HG03432 (cell line): Measurements from ENCODE around the gene KLHL24.
"Not testable (repeated sequence)": the region's sequence is repeated elsewhere in the genome, so short reads cannot be mapped to it uniquely, and the experiment has no call there.

Source experiments
- ATAC-seq: cut with Tn5 transposase; IDR thresholded peaks from one replicate; pipeline ENCODE4 v1.9.1; 2021; ENCODE audit warnings: mild to moderate bottlenecking, moderate library complexity; ENCODE audit not compliant: unreplicated experiment

Gene KLHL24

DNA sequence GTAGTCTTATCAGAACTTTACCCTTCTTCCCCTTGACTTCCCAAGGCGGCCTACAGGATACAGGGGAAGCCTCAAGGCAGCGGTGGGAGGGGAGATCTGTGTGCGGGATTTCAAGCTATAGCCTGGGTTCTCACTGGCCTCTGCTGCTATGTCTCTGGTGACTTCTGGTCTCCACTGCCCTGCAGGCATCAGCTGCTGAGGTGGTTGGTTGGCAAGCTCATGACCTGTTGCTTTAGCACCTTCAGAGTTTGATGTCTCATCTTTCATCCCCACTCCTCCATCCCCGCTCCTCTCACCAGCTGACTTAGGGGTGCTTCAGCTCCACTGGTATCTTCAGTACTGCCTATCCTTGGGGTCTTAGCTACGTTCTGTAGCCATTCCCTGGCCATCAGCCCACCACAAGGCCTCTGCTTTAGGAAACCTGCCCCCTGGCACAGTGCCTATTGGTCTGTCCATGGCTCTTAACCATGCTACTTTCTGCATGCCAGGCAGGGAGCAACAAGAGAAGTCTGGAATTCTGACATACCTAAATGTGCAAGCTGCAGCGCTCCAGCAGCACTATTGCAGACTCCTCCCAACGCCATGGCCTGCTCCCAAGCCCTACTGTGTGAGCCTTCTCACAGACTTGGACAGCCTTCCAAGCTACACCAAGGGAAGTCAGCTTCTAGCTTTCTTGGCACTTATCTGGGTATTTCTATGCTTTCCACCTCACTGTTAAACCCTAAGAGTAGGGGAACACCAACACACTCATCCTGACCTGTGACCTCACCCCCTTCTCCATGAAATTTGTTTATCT, 60.3 kb downstream of the KLHL24 start:
- no peak for ATAC-seq

DNA sequence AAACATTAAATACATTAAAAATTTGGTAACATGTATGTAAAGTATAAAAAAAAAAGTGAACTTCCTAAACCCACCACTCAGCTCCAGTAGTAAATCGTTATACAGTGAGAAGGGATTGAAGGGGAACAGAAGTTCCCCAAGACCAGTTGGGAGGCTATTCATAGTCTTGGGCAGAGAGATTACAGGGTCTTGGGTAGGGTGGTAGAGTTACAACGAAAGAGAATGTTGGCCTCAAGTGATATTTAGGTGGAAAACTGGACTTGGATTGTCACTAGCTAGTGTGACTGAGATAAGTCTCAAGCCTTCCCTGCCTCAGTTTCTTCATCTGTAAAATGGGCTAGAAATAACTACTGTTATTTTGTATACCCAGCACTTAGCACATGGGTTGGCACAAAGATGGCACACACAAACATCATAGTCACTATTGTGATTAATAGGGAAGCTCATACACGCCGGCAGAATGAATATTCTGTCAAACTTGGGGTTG, 61.7 kb downstream of the KLHL24 start:
- no peak for ATAC-seq

DNA sequence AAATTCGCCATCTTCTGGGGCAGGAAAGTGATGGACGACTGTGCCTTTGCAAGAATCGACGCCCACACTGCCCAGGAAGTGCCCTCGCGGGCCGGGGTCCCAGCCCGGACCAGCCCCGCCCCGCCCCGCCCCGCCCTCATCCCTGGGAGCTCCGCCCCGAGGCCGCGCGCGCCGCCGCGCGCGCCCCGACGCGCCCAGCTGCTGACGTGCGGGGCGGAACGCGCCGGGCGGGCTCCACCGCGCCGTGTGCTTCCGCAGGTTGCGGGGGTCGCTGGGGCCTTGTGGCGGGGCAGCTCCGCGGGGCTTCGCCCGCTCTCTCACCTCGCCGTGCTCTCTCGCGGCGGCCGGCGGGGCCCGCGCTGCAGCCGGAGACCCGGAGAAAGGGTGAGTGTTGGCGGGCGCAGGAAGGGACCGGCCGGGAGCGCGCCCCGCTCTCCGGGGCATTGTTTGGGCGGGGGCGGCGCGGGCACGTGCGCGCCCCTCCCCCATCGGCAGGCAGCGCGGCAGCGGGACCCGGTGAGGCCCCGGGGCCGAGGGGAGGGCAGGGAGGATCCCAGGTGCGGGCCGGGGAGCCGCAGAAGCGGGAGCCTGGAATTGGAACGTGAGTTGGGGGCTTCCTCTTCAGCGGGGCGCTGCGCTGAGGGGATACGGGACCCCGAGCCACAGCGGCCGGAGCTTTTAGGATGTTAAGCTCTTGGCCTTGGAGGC, 62.3 kb downstream of the KLHL24 start, which contains the start of gene YEATS2:
TSS of gene YEATS2 (plus strand) at position 188 of the 708 bp plus-strand sequence. CDS start 17,366 bp downstream, outside the sequence.
- ATAC-seq, result peak; percentile 92

DNA sequence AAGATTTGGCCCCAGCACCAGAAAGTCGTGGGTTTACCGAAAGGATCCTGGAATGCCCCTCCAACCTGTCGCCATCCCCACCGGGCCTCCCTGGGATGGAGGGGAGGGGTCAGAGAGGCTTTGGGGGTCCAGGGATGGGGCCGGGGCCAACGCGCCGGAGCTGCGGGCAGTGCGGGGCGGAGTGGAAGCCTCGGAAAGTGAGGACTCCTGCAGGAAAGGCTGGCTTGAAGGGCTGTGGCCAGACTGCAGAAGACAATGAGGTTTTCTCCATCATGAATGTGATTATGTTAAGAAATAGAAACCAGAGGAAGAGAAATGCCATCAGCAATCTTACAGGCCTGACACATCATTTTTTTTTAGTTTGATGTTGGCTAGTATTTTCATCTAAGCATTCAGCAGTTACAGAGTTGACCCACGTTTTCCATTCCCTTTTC, 62.9 kb downstream of the KLHL24 start:
- peak; percentile 24 for ATAC-seq

GRCh38 chr3:183698756-183699155, 63.3 kb downstream of the KLHL24 start:
- no peak for ATAC-seq

- no peak for ATAC-seq
These were observed 64.0 kb downstream of the KLHL24 start for GRCh38 chr3:183699238-183699947.

DNA sequence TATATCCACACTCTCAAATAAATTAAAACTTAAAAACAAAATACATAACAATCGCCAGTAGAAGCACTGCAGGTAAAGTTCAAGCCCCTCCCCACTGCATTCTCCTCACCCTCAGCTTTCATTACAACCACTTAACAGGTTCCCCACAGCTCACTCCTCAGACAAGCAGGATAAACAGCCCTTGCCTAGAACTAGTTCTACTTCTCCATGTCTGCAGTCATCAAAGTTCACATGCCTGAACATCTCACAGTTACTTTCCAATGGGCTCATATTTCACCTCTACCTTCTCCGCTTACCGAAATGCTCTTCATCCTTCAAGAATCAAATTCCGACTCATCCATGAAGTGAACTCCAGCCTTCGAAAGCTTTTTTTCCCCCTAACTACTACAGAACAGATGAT, 66.3 kb downstream of the KLHL24 start:
- no peak for ATAC-seq

- not testable (repeated sequence) for ATAC-seq
These were observed 68.5 kb downstream of the KLHL24 start for GRCh38 chr3:183703892-183704291.

GRCh38 chr3:183710231-183710630, 74.8 kb downstream of the KLHL24 start:
- no peak for ATAC-seq

- ATAC-seq, result no peak
These were observed 76.1 kb downstream of the KLHL24 start for GRCh38 chr3:183711516-183711915.

GRCh38 chr3:183714622-183715021, 79.2 kb downstream of the KLHL24 start:
- no peak for ATAC-seq

DNA sequence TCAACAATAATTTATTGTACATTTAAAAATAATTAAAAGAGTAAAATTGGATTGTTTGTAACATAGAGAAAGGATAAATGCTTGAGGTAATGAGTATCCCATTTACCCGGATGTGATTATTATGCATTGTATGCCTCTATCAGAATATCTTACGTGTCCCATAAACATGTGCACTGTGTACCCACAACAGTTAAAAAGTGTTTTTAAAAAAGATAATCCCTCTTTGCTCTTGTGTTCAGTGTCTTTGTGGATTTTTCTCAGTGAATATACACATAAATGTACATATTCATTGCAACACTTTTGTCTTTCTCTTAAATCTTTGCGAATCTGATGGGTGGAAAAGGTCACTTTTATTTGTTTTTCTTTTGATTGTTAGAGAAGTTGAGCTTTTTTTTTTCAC, 82.6 kb downstream of the KLHL24 start:
- no peak for ATAC-seq

GRCh38 chr3:183725387-183725786, 90.0 kb downstream of the KLHL24 start:
- ATAC-seq, result no peak

DNA sequence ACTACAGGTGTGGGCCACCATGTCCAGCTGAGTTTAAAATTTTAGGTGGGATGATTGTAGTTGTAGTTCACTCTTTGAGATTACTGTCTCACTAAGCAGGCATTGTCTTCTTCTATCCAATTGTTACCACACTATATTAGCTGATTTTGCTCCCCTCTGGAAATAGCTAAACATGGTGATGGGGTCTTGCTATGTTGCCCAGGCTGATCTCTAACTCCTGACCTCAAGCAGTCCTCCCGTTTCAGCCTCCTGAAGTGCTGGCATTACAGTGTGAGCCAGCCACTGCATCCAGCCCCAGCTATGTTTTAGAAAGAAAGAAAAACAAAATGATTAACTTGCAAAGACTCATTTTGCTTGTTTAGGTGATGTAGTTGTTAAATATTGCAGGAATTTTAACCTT, 92.8 kb downstream of the KLHL24 start:
- ATAC-seq, result no peak

DNA sequence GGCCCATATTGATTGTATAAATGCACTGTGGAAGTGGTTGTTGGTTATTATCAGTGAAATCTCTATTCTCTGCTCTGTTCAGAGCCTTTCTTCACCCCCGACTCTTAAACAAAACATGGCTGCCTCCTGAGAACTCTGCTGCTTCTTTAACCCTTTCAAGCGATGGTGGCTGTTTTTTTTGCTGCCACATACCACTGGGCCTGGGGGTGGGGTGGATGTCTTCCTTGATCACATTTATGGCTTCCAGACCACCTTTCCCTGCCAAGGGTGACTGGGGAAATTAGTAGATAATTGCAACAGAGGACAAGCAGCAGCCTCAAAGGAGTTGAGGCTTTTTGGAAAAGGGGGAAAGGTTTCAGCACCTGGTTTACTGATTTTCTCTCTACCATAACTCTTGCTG, 94.9 kb downstream of the KLHL24 start:
- no peak for ATAC-seq

DNA sequence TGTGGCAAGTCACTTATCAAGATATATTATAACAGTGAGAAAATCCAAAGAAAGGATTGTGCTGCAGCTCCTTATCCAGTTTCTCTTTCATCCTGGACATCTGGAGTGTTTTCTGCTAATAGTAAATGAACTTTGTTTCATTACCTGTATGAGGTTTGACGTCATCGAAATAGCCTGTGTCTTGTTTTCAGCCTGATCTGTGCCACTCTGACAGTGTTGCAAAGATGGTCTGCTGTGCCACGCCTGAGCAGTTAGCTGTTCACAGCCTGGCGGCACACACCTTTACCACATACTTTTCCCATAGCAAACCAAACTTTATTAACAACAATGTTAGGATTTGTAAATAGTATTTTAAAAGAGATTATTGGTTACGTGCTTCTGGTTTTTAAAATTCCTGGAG, 96.2 kb downstream of the KLHL24 start:
- ATAC-seq, result no peak

DNA sequence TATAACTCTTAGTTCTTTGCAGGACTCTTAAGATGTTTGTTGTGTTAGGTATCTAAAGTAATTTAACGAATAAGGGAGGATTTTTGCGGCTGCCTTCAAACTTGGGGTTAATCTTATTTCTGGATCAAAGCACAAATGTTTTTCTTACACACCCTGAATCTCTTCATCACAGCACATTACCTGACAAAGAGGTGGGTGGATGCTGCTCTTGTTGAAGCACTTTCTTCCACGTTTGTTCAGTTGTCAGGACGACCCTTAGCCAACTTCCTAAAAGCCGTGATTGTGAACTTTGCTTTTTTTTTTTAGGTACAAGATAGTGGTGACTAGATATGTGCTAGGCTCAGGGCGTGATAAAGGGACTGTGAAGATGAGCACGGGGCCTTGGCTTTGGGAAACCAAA, 98.1 kb downstream of the KLHL24 start:
- ATAC-seq, result no peak
